Gastrocnemius medialis (tissue), 4 donors: ENCODE measurements around the gene DNAAF2. TPM values are rescaled to one million over a fixed set of nuclear protein-coding genes. Genes with fewer than 3 reads are reported as not detected.
"Not testable (repeated sequence)": the region's sequence is repeated elsewhere in the genome, so short reads cannot be mapped to it uniquely, and the experiment has no call there.

ENCODE experiments used
- ATAC-seq, 2 donors: fragments of 150-250 bp; one replicate each; pipeline ENCODE4 v1.9.1; 2016
- DNase-seq, 2 donors: peaks; one replicate each; pipeline ENCODE4 v3.0.0-alpha.2; 2019
- H3K27ac ChIP-seq, 4 donors: fragments of 200-600 bp; sonication (generic); 1 replicate in 1 of 4; 2 replicates in 3 of 4; pipeline ENCODE4 v1.5.1; 2016 to 2018; ENCODE audit warnings: mild to moderate bottlenecking in 2 of 4, moderate library complexity in 1 of 4
- H3K27me3 ChIP-seq, 3 donors: fragments of 200-600 bp; sonication (generic) in 2 of 3; 1 replicate in 1 of 3; 2 replicates in 2 of 3; pipeline versions ENCODE4 v1.5.1 to v1.6.0; 2016 to 2019; ENCODE audit warnings: mild to moderate bottlenecking in 1 of 3, moderate library complexity in 1 of 3
- H3K36me3 ChIP-seq, 2 donors: fragments of 200-600 bp; sonication (generic) in 1 of 2; one replicate each; pipeline ENCODE4 v1.5.1; 2017 to 2018
- H3K4me1 ChIP-seq, 2 donors: fragments of 200-600 bp; sonication (generic) in 1 of 2; one replicate each; pipeline ENCODE4 v1.5.1; 2016 to 2017; ENCODE audit warnings: mild to moderate bottlenecking in 2 of 2
- H3K4me3 ChIP-seq, 4 donors: fragments of 200-600 bp; sonication (generic) in 3 of 4; 1 replicate in 1 of 4; 2 replicates in 3 of 4; pipeline ENCODE4 v1.5.1; 2016 to 2019; ENCODE audit warnings: mild to moderate bottlenecking in 2 of 4
- H3K9me3 ChIP-seq, 3 donors: fragments of 200-600 bp; sonication (generic) in 2 of 3; 1 replicate in 1 of 3; 2 replicates in 2 of 3; pipeline ENCODE4 v1.5.1; 2016 to 2019
- POLR2A ChIP-seq, 2 donors: fragments of 450-650 bp; IDR thresholded peaks; one replicate each; pipeline ENCODE4 v1.6.1; 2017; ENCODE audit warnings: antibody characterized with exemption in 2 of 2, mild to moderate bottlenecking in 2 of 2, moderate library complexity in 2 of 2
- in situ Hi-C, 4 donors: fragments of 200-750 bp; cut with MboI; loops; one replicate each; pipeline versions ENCODE4 v1.15.0 to v1.8.0; 2017; ENCODE audit warnings: low sequenced_read_pairs in 4 of 4
- intact Hi-C: fragments of 100-400 bp; cut with DNase I; formaldehyde crosslinking; loops from one replicate; pipeline ENCODE4 v1.15.1; 2023; ENCODE audit warnings: low total_unique reads
- total RNA-seq, 4 donors: library from RNA; depleted of rRNA; stranded (reverse); fragments of >200 nt; gene quantifications; one replicate each; pipeline versions ENCODE4 v1.1.0 to v1.2.3, GENCODE V29; 2016
- TF ChIP-seq, protein P1 (sequence below), 5 experiments: fragments of 450-650 bp in 3 of 5; fragments of 200-600 bp in 2 of 5; sonication (generic) in 2 of 5; IDR thresholded peaks in 4 of 5; conservative IDR thresholded peaks in 1 of 5; 1 replicate in 4 of 5; 2 replicates in 1 of 5; pipeline ENCODE4 v1.5.1; 2016 to 2019; ENCODE audit warnings: antibody characterized with exemption in 5 of 5, mild to moderate bottlenecking in 3 of 5, moderate library complexity in 3 of 5

DNAAF2 gene
- total RNA-seq, 4 donors from 2014 or later, result 5.6 to 8.4 (median 6.9) TPM

DNA sequence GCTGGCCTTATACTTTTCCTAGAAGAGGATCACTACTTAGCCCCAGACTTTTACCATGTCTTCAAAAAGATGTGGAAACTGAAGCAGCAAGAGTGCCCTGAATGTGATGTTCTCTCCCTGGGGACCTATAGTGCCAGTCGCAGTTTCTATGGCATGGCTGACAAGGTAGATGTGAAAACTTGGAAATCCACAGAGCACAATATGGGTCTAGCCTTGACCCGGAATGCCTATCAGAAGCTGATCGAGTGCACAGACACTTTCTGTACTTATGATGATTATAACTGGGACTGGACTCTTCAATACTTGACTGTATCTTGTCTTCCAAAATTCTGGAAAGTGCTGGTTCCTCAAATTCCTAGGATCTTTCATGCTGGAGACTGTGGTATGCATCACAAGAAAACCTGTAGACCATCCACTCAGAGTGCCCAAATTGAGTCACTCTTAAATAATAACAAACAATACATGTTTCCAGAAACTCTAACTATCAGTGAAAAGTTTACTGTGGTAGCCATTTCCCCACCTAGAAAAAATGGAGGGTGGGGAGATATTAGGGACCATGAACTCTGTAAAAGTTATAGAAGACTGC lies 12.9 kb downstream of the DNAAF2 start:
- peaks cover 20 to 34% of the 10 kb centered on the region in 2 donors for H3K4me1 ChIP-seq
- peak overlapping the region in 1 of 4 donors; percentile 94 for H3K27ac ChIP-seq
- no peak for ATAC-seq
- TF ChIP-seq, protein P1, sequence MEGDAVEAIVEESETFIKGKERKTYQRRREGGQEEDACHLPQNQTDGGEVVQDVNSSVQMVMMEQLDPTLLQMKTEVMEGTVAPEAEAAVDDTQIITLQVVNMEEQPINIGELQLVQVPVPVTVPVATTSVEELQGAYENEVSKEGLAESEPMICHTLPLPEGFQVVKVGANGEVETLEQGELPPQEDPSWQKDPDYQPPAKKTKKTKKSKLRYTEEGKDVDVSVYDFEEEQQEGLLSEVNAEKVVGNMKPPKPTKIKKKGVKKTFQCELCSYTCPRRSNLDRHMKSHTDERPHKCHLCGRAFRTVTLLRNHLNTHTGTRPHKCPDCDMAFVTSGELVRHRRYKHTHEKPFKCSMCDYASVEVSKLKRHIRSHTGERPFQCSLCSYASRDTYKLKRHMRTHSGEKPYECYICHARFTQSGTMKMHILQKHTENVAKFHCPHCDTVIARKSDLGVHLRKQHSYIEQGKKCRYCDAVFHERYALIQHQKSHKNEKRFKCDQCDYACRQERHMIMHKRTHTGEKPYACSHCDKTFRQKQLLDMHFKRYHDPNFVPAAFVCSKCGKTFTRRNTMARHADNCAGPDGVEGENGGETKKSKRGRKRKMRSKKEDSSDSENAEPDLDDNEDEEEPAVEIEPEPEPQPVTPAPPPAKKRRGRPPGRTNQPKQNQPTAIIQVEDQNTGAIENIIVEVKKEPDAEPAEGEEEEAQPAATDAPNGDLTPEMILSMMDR (IDR thresholded peaks at IDR 0.05 in 4 of 5, conservative IDR thresholded peaks at IDR 0.05 in 1 of 5), result no peak
- no peak for TF ChIP-seq POLR2A (IDR thresholded peaks at IDR 0.05)
- H3K9me3 ChIP-seq, result no peaks in the 10 kb centered on the region
- H3K36me3 ChIP-seq, result peaks cover 0 to 22% of the 10 kb centered on the region in 2 donors
- DNase-seq, result no peak
- H3K4me3 ChIP-seq, result peak overlapping the region; percentile 78 to 98 (median 93)
- H3K27me3 ChIP-seq, result no peaks in the 10 kb centered on the region
- in situ Hi-C loops (no loop called here), intact Hi-C loops (no loop called here)

DNA sequence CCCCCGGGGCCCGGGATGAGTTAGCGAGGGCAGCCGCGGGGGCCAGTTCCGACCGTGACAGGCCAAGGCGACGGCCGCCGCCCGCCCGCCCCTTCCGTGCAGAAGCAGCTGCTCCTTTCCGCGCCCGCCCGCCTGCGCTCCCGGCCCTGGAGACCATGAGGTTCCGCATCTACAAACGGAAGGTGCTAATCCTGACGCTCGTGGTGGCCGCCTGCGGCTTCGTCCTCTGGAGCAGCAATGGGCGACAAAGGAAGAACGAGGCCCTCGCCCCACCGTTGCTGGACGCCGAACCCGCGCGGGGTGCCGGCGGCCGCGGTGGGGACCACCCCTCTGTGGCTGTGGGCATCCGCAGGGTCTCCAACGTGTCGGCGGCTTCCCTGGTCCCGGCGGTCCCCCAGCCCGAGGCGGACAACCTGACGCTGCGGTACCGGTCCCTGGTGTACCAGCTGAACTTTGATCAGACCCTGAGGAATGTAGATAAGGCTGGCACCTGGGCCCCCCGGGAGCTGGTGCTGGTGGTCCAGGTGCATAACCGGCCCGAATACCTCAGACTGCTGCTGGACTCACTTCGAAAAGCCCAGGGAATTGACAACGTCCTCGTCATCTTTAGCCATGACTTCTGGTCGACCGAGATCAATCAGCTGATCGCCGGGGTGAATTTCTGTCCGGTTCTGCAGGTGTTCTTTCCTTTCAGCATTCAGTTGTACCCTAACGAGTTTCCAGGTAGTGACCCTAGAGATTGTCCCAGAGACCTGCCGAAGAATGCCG lies 13.7 kb downstream of the DNAAF2 start:
- peaks cover 20 to 34% of the 10 kb centered on the region in 2 donors for H3K4me1 ChIP-seq
- DNase-seq (peak; percentile 29 to 65), ATAC-seq (peak; percentile 46 to 56)
- no peaks in the 10 kb centered on the region for H3K9me3 ChIP-seq
- H3K27me3 ChIP-seq, result no peaks in the 10 kb centered on the region
- H3K36me3 ChIP-seq, result peaks cover 0 to 22% of the 10 kb centered on the region in 2 donors
- no peak for TF ChIP-seq POLR2A (IDR thresholded peaks at IDR 0.05)
- H3K27ac ChIP-seq, result peak overlapping the region; percentile 94 to 99 (median 96)
- intact Hi-C loops (no loop called here), in situ Hi-C loops (no loop called here)
- peak overlapping the region; percentile 78 to 98 (median 93) for H3K4me3 ChIP-seq

DNA sequence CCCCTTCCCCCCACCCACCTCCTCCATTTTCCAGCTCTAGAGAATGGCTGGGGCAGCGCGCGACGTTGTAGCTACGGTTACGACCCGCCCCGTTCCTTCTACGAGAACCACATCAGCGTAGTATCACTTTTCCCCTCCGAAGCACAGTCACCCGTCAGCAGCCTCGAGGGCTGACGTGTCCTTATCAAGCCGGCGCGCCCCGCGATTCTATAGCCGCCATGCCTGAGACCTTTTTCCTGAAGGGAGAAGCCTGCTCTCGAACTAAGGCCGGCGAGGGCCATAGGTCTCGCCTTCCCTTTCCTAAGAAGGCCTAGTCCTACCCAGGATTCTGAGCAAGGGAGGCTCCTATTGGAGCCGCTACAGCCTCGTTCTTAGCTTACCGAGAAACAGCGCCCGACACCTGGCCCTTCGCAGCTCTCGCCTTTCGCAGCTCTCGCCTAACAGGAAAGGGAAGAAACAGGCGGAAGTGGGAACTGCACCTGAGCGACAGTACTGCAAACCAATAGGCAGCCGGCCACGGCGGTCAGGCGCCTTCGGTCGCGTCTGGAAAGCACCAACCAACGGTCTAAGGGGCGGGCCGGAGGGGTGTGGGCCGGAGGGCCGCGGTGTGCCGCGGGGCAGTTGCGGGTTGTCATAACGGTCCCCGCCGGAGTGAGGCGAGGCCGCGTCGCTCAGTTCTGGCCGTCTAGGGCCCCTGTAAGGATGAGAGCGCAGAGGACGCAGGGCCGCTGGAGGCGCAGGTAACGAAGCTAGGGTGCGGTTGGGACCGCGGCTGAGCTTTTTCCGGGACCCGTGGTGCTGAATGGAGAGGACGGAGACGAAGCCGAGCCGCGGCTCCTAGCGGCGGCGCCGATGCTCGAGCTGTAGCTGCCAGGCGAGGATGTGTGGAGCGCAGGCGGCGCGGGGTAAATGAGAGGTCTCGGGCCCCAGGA lies 14.6 kb downstream of the DNAAF2 start, which contains the start of the genes MGAT2 and RPL36AL:
TSS of gene MGAT2 (plus strand) at position 618 of the 932 bp plus-strand sequence. CDS start 470 bp downstream, outside the sequence.
TSS of gene RPL36AL (minus strand) at position 445 of the 932 bp plus-strand sequence. CDS start 1,522 bp downstream, outside the sequence.
- no peaks in the 10 kb centered on the region for H3K27me3 ChIP-seq
- ATAC-seq (peak; percentile 97), DNase-seq (peak; percentile 99)
- intact Hi-C loops (loop anchor here (1.0 kb wide), 3 partner anchors 14 to 34 kb away; partner anchors contain the start of genes LRR1 and RPS29), in situ Hi-C loops (no loop called here)
- TF ChIP-seq, protein P1 (IDR thresholded peaks at IDR 0.05 in 4 of 5, conservative IDR thresholded peaks at IDR 0.05 in 1 of 5), result peak; percentile 7 to 53 (median 38)
- peak; percentile 96 to 98 for TF ChIP-seq POLR2A (IDR thresholded peaks at IDR 0.05)
- peaks cover 0 to 16% of the 10 kb centered on the region in 2 donors for H3K36me3 ChIP-seq
- H3K9me3 ChIP-seq, result no peaks in the 10 kb centered on the region
- H3K27ac ChIP-seq, result peak within 1 kb of the TSS; percentile 94 to 99 (median 96)
- peak within 1 kb of the TSS; percentile 78 to 98 (median 93) for H3K4me3 ChIP-seq
- H3K4me1 ChIP-seq, result peaks cover 20 to 34% of the 10 kb centered on the region in 2 donors

DNA sequence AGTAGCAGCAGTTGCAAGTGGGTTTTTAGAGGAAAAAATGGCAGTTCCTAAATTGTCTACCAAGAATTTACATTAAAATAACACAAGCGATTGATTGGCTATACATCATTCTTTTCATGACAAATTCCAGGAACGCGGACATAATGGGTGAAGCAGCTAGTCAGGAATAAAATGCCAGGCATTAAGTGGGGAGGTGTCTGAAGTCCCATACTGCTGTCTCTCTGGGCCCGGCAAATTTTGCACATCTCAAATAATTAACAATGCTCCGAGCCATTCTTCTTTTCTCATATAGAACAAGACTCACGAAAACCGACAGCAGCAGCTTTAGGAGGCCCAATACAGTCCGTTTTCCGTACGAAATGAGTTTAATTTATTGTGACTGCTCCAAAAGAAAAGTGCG lies 15.3 kb downstream of the DNAAF2 start:
- peaks cover 20 to 34% of the 10 kb centered on the region in 2 donors for H3K4me1 ChIP-seq
- intact Hi-C loops (loop anchor here (1.0 to 10.0 kb wide), 4 partner anchors 15 to 1625 kb away; partner anchors contain the start of genes LRR1, RPS29 and TMX1), in situ Hi-C loops (no loop called here)
- ATAC-seq, result no peak
- H3K27me3 ChIP-seq, result no peaks in the 10 kb centered on the region
- H3K9me3 ChIP-seq, result no peaks in the 10 kb centered on the region
- TF ChIP-seq, protein P1 (IDR thresholded peaks at IDR 0.05 in 4 of 5, conservative IDR thresholded peaks at IDR 0.05 in 1 of 5), result no peak
- TF ChIP-seq POLR2A (IDR thresholded peaks at IDR 0.05), result no peak
- H3K27ac ChIP-seq, result peak overlapping the region; percentile 94 to 99 (median 96)
- peak overlapping the region; percentile 78 to 98 (median 93) for H3K4me3 ChIP-seq
- peaks cover 0 to 16% of the 10 kb centered on the region in 2 donors for H3K36me3 ChIP-seq
- no peak for DNase-seq

DNA sequence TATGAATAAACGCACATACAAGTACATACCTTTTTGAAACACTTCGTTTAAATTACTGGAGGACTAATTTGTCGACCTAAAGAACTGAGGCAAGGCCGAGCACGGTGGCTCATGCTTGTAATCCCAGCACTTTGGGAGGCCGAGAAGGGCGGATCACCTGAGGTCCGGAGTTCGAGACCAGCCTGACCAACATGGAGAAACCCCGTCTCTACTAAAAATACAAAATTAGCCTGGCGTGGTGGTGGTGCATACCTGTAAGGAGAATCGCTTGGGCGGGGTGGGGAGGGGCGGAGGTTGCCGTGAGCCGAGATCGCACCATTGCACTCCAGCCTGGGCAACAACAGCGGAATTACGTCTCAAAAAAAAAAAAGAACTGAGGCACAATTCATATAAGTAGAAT lies 15.8 kb downstream of the DNAAF2 start:
- intact Hi-C loops, result loop anchor here (10.0 kb wide), 1 partner anchor 1626 kb away; the partner anchor contains the start of gene TMX1
- H3K9me3 ChIP-seq, DNase-seq, H3K27me3 ChIP-seq, ATAC-seq, in situ Hi-C loops: not testable (repeated sequence)
- Histone ChIP-seq H3K27ac (peak overlapping the region; percentile 94 to 99 (median 96)), H3K4me1 (peaks cover 20 to 34% of the 10 kb centered on the region in 2 donors), H3K4me3 (peak overlapping the region; percentile 78 to 98 (median 93)), H3K36me3 (peaks cover 0 to 16% of the 10 kb centered on the region in 2 donors)
